BLaER1 (cell line): ENCODE results near the gene SLAMF6.

Experiments used
- H3K27ac ChIP-seq: shearing (Covaris generic); formaldehyde crosslinking; 2 replicates; pipeline ENCODE4 v1.8.1; 2022
- H3K27me3 ChIP-seq: shearing (Covaris generic); formaldehyde crosslinking; 2 replicates; pipeline ENCODE4 v1.8.1; 2022
- H3K36me3 ChIP-seq: shearing (Covaris generic); formaldehyde crosslinking; 2 replicates; pipeline ENCODE4 v1.8.1; 2022
- H3K4me1 ChIP-seq: shearing (Covaris generic); formaldehyde crosslinking; 2 replicates; pipeline ENCODE4 v1.8.1; 2022
- H3K4me2 ChIP-seq: shearing (Covaris generic); formaldehyde crosslinking; 2 replicates; pipeline ENCODE4 v1.8.1; 2022
- H3K4me3 ChIP-seq: shearing (Covaris generic); formaldehyde crosslinking; 2 replicates; pipeline ENCODE4 v1.8.1; 2022
- H3K9ac ChIP-seq: shearing (Covaris generic); formaldehyde crosslinking; 2 replicates; pipeline ENCODE4 v1.8.1; 2022
- H3K9me3 ChIP-seq: shearing (Covaris generic); formaldehyde crosslinking; 2 replicates; pipeline ENCODE4 v1.8.1; 2022
- H4K20me1 ChIP-seq: shearing (Covaris generic); formaldehyde crosslinking; 2 replicates; pipeline ENCODE4 v1.8.1; 2022
- Cebpa-rat ChIP-seq: shearing (Covaris generic); IDR thresholded peaks from 2 replicates; pipeline ENCODE4 v1.8.1; 2022

SLAMF6 gene

DNA sequence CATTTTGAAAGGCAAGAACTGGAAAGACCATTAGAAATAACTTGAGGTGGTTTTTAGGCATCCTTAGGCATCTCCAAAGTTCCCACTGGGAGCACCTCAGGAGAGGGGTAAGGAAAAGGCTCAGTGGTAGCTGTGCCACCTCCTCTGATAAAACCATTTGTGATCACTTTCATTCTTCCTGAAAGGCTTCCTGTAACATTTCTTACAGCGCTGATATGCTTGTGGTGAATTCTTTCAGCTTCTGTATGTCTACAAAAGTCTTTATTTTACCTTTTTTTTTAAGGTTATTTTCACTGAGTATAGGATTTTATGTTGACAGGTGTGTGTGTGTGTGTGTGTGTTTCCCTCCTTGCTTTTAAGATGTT lies 67.9 kb downstream of the SLAMF6 start:
- H3K9ac ChIP-seq, result no peak overlapping the region
- no peak for TF ChIP-seq Cebpa-rat
- H4K20me1 ChIP-seq, result no peaks in the 10 kb centered on the region
- H3K27me3 ChIP-seq, result no peaks in the 10 kb centered on the region
- H3K36me3 ChIP-seq, result no peaks in the 10 kb centered on the region
- peaks cover 16% of the 10 kb centered on the region for H3K9me3 ChIP-seq
- H3K4me3 ChIP-seq, result no peak overlapping the region
- no peak overlapping the region for H3K27ac ChIP-seq
- H3K4me1 ChIP-seq, result peaks cover 65% of the 10 kb centered on the region
- peak overlapping the region; percentile 14; the same call in 1 of the 2 replicates for H3K4me2 ChIP-seq

DNA sequence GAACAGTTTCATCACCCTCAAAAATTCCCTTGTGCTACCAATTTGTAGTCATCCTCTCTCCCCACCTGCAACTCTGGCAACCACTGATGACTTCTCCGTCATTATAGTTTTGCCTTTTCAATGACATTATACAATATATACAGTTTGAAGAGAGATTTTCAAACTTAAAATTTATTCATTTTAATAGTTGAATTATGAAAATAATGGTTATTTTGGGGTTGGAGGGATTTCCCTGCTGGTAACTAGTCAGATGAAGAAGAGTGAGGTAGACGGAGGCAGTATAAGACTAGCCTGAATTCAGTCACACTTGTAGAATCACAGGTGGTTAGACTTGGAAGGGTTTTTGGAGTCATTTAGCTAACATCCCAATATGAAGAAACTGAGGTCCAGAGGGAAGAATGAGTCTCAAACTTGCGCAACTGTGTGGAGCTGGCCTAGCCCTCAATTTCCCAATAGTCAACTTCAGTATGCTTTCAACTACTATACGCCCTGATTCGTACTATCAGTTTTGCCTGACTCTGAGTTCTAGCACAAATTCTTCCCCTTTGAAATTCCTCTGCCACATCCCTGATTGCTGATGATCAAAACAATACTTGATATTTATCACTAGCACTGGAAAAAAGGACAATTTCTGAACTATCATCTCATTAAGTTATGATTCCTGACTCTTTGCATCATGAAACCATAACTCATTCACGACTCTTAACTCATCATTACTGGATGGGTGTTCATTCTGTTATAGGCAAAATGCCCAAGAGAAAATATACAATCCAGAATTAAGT lies 68.5 kb downstream of the SLAMF6 start:
- H3K4me2 ChIP-seq, result 0 out of 2 replicates have a peak overlapping the region, but pooled peaks have one; percentile 14
- H3K36me3 ChIP-seq, result no peaks in the 10 kb centered on the region
- H4K20me1 ChIP-seq, result no peaks in the 10 kb centered on the region
- no peak overlapping the region for H3K27ac ChIP-seq
- no peaks in the 10 kb centered on the region for H3K27me3 ChIP-seq
- TF ChIP-seq Cebpa-rat, result peak; percentile 48; the same call in 1 of the 2 replicates
- peaks cover 22% of the 10 kb centered on the region for H3K9me3 ChIP-seq
- H3K4me3 ChIP-seq, result no peak overlapping the region
- H3K9ac ChIP-seq, result no peak overlapping the region
- peaks cover 61% of the 10 kb centered on the region for H3K4me1 ChIP-seq

DNA sequence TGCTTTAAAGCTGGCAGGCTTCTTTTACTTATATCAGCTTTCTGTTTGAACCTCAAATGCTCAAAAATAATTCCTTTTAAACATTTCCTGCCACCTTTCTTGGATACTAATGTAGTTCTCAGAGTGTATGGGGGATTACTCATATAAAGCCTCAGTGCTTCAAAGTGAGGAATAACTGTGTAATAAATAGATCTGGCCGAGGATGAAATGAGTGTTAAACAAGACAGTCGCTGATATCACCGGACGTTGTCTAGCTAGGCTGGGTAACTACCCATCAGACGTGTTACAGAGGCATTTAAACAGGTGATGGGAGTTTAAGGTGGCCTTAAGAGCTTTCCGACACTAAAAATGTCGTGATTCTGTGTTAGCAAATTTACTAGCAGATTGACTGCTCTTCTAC lies 69.6 kb downstream of the SLAMF6 start:
- H3K9ac ChIP-seq, result no peak overlapping the region
- H3K4me2 ChIP-seq, result no peak overlapping the region
- H3K27ac ChIP-seq, result no peak overlapping the region
- no peaks in the 10 kb centered on the region for H3K36me3 ChIP-seq
- H3K9me3 ChIP-seq, result peaks cover 24% of the 10 kb centered on the region
- H3K4me1 ChIP-seq, result peaks cover 58% of the 10 kb centered on the region
- no peak for TF ChIP-seq Cebpa-rat
- H4K20me1 ChIP-seq, result no peaks in the 10 kb centered on the region
- no peaks in the 10 kb centered on the region for H3K27me3 ChIP-seq
- H3K4me3 ChIP-seq, result no peak overlapping the region

DNA sequence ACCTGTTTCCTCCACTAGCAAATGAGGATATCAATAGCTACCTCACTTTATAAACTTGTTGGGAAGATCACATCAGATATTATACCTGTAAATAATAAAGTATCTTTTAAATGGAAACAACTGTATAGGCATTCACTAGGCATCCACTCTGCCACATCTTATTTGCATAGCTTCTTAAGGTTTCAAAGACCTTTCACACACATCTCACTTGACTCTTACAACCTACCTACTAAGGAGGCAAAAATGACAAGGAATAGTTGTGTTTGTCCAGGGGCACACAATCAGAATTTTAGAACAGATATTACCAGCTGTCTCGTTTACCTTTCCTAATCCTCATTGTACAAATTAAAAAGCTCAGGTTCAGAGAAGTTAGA lies 71.2 kb downstream of the SLAMF6 start:
- Histone ChIP-seq H3K36me3 (no peaks in the 10 kb centered on the region), H3K4me1 (peaks cover 64% of the 10 kb centered on the region), H3K27ac (peak overlapping the region; percentile 5; the same call in 1 of the 2 replicates), H3K4me2 (peak overlapping the region; percentile 58), H3K9me3 (peaks cover 24% of the 10 kb centered on the region), H3K4me3 (no peak overlapping the region), H3K27me3 (no peaks in the 10 kb centered on the region), H3K9ac (no peak overlapping the region), H4K20me1 (no peaks in the 10 kb centered on the region)
- no peak for TF ChIP-seq Cebpa-rat

DNA sequence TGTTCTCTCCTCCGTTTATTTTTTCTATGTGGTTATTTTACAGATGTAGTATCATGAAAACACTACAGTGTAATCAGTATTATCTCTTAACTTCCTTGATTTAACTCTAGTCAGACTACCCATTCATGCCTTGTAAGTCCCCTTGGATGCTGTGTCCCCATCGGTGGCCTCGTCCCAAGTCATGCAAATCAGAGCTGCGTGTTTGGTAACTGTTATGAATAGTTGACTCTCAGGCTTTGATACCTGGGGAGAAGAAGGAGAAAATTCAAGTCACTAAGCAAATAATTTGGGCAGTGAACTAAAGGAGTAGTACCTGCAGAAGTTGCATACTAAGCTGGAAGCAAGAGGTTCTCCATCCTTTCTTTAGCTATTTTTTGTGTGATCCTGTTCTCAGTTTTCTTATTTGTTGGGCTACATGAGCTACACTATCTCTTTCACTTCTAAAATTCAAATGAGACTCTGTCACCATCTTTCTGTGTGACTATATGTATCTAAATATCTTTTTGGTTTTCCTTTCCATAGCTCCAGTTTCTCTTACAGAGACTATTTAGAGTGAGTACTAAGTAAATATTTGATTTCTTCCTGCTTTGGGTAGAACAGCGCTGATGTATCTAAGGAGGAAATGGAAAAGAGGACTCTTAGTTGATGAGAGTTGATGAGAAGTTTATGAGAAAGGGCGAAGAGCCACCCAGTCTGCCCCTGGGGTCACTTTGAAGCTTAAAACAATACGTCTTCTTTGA lies 71.8 kb downstream of the SLAMF6 start:
- H3K27me3 ChIP-seq, result no peaks in the 10 kb centered on the region
- H3K4me3 ChIP-seq, result no peak overlapping the region
- no peak overlapping the region for H3K9ac ChIP-seq
- H3K4me2 ChIP-seq, result peak overlapping the region; percentile 58
- TF ChIP-seq Cebpa-rat, result no peak
- no peaks in the 10 kb centered on the region for H3K36me3 ChIP-seq
- peaks cover 69% of the 10 kb centered on the region for H3K4me1 ChIP-seq
- no peaks in the 10 kb centered on the region for H4K20me1 ChIP-seq
- peak overlapping the region; percentile 5; the same call in 1 of the 2 replicates for H3K27ac ChIP-seq
- peaks cover 24% of the 10 kb centered on the region for H3K9me3 ChIP-seq

DNA sequence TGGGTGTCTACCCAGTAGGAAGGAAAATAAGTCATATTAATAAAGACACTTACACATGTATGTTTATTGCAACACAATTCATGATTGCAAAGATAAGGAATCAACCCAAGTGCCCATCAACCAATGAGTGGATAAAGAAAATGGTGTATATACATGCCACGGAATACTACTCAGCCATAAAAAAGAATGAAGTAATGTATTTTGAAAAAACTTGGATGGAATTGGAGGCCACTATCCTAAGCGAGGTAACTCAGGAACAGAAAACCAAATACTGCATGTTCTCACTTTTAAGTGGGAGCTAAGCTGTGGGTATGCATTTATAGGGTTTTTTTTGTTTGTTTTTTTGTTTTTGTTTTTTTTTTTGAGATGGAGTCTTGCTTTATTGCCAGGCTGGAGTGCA lies 73.6 kb downstream of the SLAMF6 start:
- Histone ChIP-seq H3K4me2 (no peak overlapping the region), H3K4me3 (no peak overlapping the region), H3K4me1 (peaks cover 74% of the 10 kb centered on the region), H3K9me3 (peaks cover 24% of the 10 kb centered on the region), H3K27ac (no peak overlapping the region), H3K27me3 (no peaks in the 10 kb centered on the region), H4K20me1 (no peaks in the 10 kb centered on the region), H3K9ac (no peak overlapping the region), H3K36me3 (no peaks in the 10 kb centered on the region)
- no peak for TF ChIP-seq Cebpa-rat

DNA sequence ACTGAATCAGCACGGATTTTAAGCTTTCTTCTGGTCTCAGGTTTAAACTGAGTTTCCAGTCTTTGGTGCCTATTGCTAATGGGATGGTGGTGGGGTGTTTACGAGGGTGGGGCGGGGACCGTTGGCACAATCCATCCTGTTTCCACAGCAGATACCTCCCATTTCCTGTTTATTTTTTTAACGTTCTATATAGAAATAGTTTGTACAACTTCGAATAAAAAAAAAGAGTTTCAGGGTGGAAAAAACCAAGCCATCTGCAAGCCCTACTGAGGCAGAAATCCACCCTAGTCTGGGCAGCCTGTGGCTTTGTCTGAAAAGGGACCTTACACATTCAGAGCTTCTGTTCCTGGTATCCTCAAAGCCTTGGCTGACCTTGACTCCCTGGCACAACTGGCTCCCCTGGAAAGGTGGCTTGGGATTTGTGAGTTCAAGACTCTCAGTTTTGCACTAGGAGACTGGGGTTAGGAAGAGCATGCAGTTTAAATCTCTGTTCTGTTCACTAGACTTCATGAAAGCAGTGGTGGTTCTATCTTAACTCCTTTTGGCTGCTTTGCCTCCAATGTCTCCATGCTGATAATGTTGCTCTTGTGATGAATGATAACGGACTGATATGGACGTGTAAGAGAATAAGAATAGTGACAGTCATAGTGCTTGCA lies 76.0 kb downstream of the SLAMF6 start:
- no peak for TF ChIP-seq Cebpa-rat
- Histone ChIP-seq H3K4me2 (peak overlapping the region; percentile 70), H3K4me1 (peaks cover 78% of the 10 kb centered on the region), H3K4me3 (peak overlapping the region; percentile 56), H3K9ac (peak overlapping the region; percentile 75), H4K20me1 (no peaks in the 10 kb centered on the region), H3K36me3 (no peaks in the 10 kb centered on the region), H3K27me3 (no peaks in the 10 kb centered on the region), H3K9me3 (peaks cover 11% of the 10 kb centered on the region), H3K27ac (peak overlapping the region; percentile 78)

DNA sequence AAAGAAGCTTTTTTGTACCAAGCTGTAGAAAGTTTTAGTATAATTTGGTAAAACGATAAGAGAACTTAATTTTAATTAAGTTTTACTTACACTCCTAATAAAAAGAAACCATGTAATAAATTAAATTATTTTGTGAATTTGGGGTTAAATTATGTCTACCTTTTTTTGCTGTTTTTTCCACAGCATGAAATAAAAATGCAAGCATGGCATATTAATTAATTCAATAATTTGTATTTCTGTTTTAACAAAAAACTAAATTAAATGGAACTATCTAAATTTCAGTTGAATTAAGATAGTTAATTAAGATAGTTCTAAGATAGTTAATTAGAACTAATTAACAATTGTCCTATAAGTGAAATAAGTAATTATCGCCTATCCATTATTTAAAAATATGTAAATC lies 83.3 kb downstream of the SLAMF6 start:
- H3K36me3 ChIP-seq, result no peaks in the 10 kb centered on the region

DNA sequence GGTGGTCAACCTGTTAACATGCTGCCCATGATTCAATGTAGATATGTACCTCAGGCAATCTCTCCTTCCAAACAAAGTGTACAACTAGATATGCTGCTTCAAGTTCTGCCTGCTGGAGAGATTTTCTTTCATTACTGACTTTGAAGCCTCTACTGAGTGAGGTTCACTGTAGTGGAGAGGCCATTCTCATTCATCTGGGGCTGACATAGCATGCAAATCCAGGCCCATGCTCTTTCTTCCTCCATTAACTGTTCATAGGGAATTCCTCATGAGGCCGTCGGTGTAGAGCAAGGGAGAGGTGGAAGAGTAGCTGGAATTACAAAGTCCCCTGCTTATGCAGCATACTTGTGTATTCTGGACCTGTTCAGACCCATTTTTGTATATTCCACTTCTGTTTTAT lies 84.1 kb downstream of the SLAMF6 start:
- peak overlapping the region; percentile 86 for H3K4me2 ChIP-seq
- peak overlapping the region; percentile 88 for H3K27ac ChIP-seq
- peaks cover 18% of the 10 kb centered on the region for H3K9me3 ChIP-seq

More for the DNA sequence above, 83.3 kb downstream of the SLAMF6 start:
- TF ChIP-seq Cebpa-rat, result no peak
- H3K4me1 ChIP-seq, result peaks cover 49% of the 10 kb centered on the region
- no peak overlapping the region for H3K4me3 ChIP-seq
- no peaks in the 10 kb centered on the region for H4K20me1 ChIP-seq
- no peak overlapping the region for H3K27ac ChIP-seq
- no peak overlapping the region for H3K4me2 ChIP-seq
- peaks cover 10% of the 10 kb centered on the region for H3K9me3 ChIP-seq
- H3K9ac ChIP-seq, result no peak overlapping the region
- H3K27me3 ChIP-seq, result no peaks in the 10 kb centered on the region

More for the DNA sequence above, 84.1 kb downstream of the SLAMF6 start:
- no peaks in the 10 kb centered on the region for H4K20me1 ChIP-seq
- H3K36me3 ChIP-seq, result no peaks in the 10 kb centered on the region
- no peak for TF ChIP-seq Cebpa-rat
- H3K4me1 ChIP-seq, result peaks cover 46% of the 10 kb centered on the region
- no peak overlapping the region for H3K4me3 ChIP-seq
- H3K9ac ChIP-seq, result no peak overlapping the region
- no peaks in the 10 kb centered on the region for H3K27me3 ChIP-seq
